DMS53 (cell line): ENCODE results near the gene ADISSP.
A peak's percentile ranks its signal among the peaks of the same experiment; 100 is the strongest.

Source experiments
- DNase-seq: peaks from one replicate; lab custom pipeline; 2025; lab: John Stamatoyannopoulos, UW

Gene ADISSP

GRCh38 chr20:3738111-3739053 is 29.2 kb downstream of the ADISSP start:
- DNase-seq, result peak; percentile 39

- DNase-seq, result no peak
Measured at GRCh38 chr20:3735768-3736167, 31.8 kb downstream of the ADISSP start.

- no peak for DNase-seq
Measured at GRCh38 chr20:3734111-3734843, 33.3 kb downstream of the ADISSP start.

GRCh38 chr20:3733119-3733995 is 34.2 kb downstream of the ADISSP start:
- DNase-seq, result no peak

GRCh38 chr20:3732327-3733118 is 35.0 kb downstream of the ADISSP start, which contains the start of gene HSPA12B:
TSS of gene HSPA12B (plus strand) at chr20:3732685. CDS start at chr20:3738675, 5,990 bp downstream.
- peak; percentile 32 for DNase-seq

GRCh38 chr20:3731944-3732326 is 35.6 kb downstream of the ADISSP start:
- DNase-seq, result no peak

- no peak for DNase-seq
Measured at GRCh38 chr20:3730803-3731672, 36.5 kb downstream of the ADISSP start.

- no peak for DNase-seq
Measured at GRCh38 chr20:3729811-3730540, 37.6 kb downstream of the ADISSP start.

GRCh38 chr20:3729378-3729777 is 38.2 kb downstream of the ADISSP start:
- DNase-seq, result no peak

- no peak for DNase-seq
Measured at GRCh38 chr20:3728876-3729275, 38.7 kb downstream of the ADISSP start.

GRCh38 chr20:3728354-3728753 is 39.2 kb downstream of the ADISSP start:
- DNase-seq, result no peak

- DNase-seq, result no peak
Measured at GRCh38 chr20:3727401-3728021, 40.0 kb downstream of the ADISSP start.

- no peak for DNase-seq
Measured at GRCh38 chr20:3724356-3724755, 43.2 kb downstream of the ADISSP start.

- no peak for DNase-seq
Measured at GRCh38 chr20:3723284-3723683, 44.3 kb downstream of the ADISSP start.

- DNase-seq, result no peak
Measured at GRCh38 chr20:3721912-3722311, 45.6 kb downstream of the ADISSP start.

GRCh38 chr20:3720626-3721025 is 46.9 kb downstream of the ADISSP start:
- no peak for DNase-seq

GRCh38 chr20:3720068-3720467 is 47.5 kb downstream of the ADISSP start:
- DNase-seq, result no peak

GRCh38 chr20:3719046-3719445 is 48.5 kb downstream of the ADISSP start:
- DNase-seq, result no peak
